Common myeloid progenitor, CD34-positive (primary cell): ENCODE results near the gene GABRG3.

Experiments used
- CTCF ChIA-PET: fragments of 350-600 bp; sonication (Branson Sonifier 250); formaldehyde crosslinking; loops from one replicate; lab custom pipeline; 2021; ENCODE audit warnings: antibody characterized with exemption; lab: Charles Lee
- POLR2A ChIA-PET: fragments of 350-600 bp; sonication (Branson Sonifier 250); formaldehyde crosslinking; loops from one replicate; lab custom pipeline; 2021; ENCODE audit warnings: antibody characterized with exemption; lab: Charles Lee
- DNase-seq, 3 donors: peaks; one replicate each; pipeline versions ENCODE4 v3.0.0 to v3.0.0-alpha.2; 2013
- H3K27ac ChIP-seq, 2 experiments: 1 replicate in 1 of 2; 2 replicates in 1 of 2; pipeline ENCODE4 v1.7.0; 2013; ENCODE audit warnings: inconsistent platforms in 2 of 2, low read length in 2 of 2, mild to moderate bottlenecking in 2 of 2, low read depth in 1 of 2, moderate library complexity in 1 of 2; ENCODE audit not compliant: severe bottlenecking in 2 of 2, insufficient read depth in 1 of 2, poor library complexity in 1 of 2
- H3K27me3 ChIP-seq, 5 experiments: replicated peaks in 2 of 5; 1 replicate in 3 of 5; 2 replicates in 2 of 5; pipeline versions ENCODE4 v1.6.1 to v1.7.0; 2013; ENCODE audit warnings: low read length in 4 of 5, mild to moderate bottlenecking in 2 of 5, moderate library complexity in 2 of 5, inconsistent platforms in 1 of 5; ENCODE audit not compliant: insufficient read depth in 5 of 5, control insufficient read depth in 4 of 5
- H3K36me3 ChIP-seq, 4 experiments: 1 replicate in 2 of 4; 2 replicates in 2 of 4; pipeline versions ENCODE4 v1.6.1 to v1.7.0; 2013; ENCODE audit warnings: low read length in 3 of 4, control low read depth in 1 of 4, mild to moderate bottlenecking in 1 of 4; ENCODE audit not compliant: control insufficient read depth in 4 of 4, insufficient read depth in 4 of 4
- H3K4me1 ChIP-seq, 4 experiments: 1 replicate in 3 of 4; 2 replicates in 1 of 4; pipeline versions ENCODE4 v1.6.1 to v1.7.1; 2013; ENCODE audit warnings: low read length in 3 of 4, mild to moderate bottlenecking in 3 of 4, control low read depth in 1 of 4, inconsistent platforms in 1 of 4, moderate library complexity in 1 of 4; ENCODE audit not compliant: control insufficient read depth in 4 of 4, insufficient read depth in 4 of 4; ENCODE audit errors: control extremely low read depth in 1 of 4
- H3K4me3 ChIP-seq, 7 experiments: 1 replicate in 4 of 7; 2 replicates in 3 of 7; pipeline versions ENCODE4 v1.5.1 to v1.7.0; 2013; ENCODE audit warnings: mild to moderate bottlenecking in 7 of 7, low read length in 6 of 7, moderate library complexity in 6 of 7, inconsistent platforms in 2 of 7, low read depth in 2 of 7, control low read depth in 1 of 7; ENCODE audit not compliant: insufficient read depth in 4 of 7, control insufficient read depth in 1 of 7; ENCODE audit errors: extremely low read depth in 1 of 7
- H3K9me3 ChIP-seq, 5 experiments: 1 replicate in 4 of 5; 2 replicates in 1 of 5; pipeline versions ENCODE4 v1.6.1 to v1.7.1; 2013; ENCODE audit warnings: low read length in 4 of 5, mild to moderate bottlenecking in 2 of 5, inconsistent platforms in 1 of 5, low read depth in 1 of 5, moderate library complexity in 1 of 5; ENCODE audit not compliant: control insufficient read depth in 4 of 5, insufficient read depth in 2 of 5; ENCODE audit errors: control extremely low read depth in 1 of 5
- WGBS: methylation state at CpG from one replicate; pipeline ENCODE4 v1.1.5; 2013; ENCODE audit not compliant: insufficient coverage; 5-methylcytosine and 5-hydroxymethylcytosine counted together

The GABRG3 gene

GRCh38 chr15:27111323-27111722 is 140.3 kb downstream of the GABRG3 start:
- no peak overlapping the region for H3K27ac ChIP-seq
- H3K9me3 ChIP-seq = no peaks in the 10 kb centered on the region
- H3K36me3 ChIP-seq = no peaks in the 10 kb centered on the region
- ChIA-PET POLR2A (no interaction called here), CTCF (no interaction called here)
- H3K4me1 ChIP-seq = no peaks in the 10 kb centered on the region
- no peaks in the 10 kb centered on the region for H3K27me3 ChIP-seq
- WGBS = 100% methylated on average over 1 of the region's 4 CpGs
- DNase-seq = no peak
- H3K4me3 ChIP-seq = no peak overlapping the region

GRCh38 chr15:27114473-27114872 is 143.5 kb downstream of the GABRG3 start:
- no peak overlapping the region for H3K27ac ChIP-seq
- no peak overlapping the region for H3K4me3 ChIP-seq
- H3K9me3 ChIP-seq = no peaks in the 10 kb centered on the region
- CTCF ChIA-PET = no interaction called here
- no peaks in the 10 kb centered on the region for H3K4me1 ChIP-seq
- no peaks in the 10 kb centered on the region for H3K36me3 ChIP-seq
- POLR2A ChIA-PET = no interaction called here
- H3K27me3 ChIP-seq = no peaks in the 10 kb centered on the region
- no CpG with 5 or more reads among the region's 1 CpG for WGBS
- no peak for DNase-seq

GRCh38 chr15:27119695-27120266 is 148.8 kb downstream of the GABRG3 start:
- H3K9me3 ChIP-seq = peaks cover 0 to 1% (median 0%) of the 10 kb centered on the region in 5 experiments
- H3K4me1 ChIP-seq = no peaks in the 10 kb centered on the region
- ChIA-PET CTCF (no interaction called here), POLR2A (no interaction called here)
- DNase-seq = no peak
- H3K27ac ChIP-seq = no peak overlapping the region
- WGBS = 73% methylated on average over 5 of the region's 5 CpGs
- H3K4me3 ChIP-seq = no peak overlapping the region
- H3K36me3 ChIP-seq = no peaks in the 10 kb centered on the region
- no peaks in the 10 kb centered on the region for H3K27me3 ChIP-seq

GRCh38 chr15:27121672-27122071 is 150.7 kb downstream of the GABRG3 start:
- Histone ChIP-seq H3K27ac (no peak overlapping the region), H3K9me3 (peaks cover 0 to 1% (median 0%) of the 10 kb centered on the region in 5 experiments), H3K4me3 (no peak overlapping the region), H3K27me3 (no peaks in the 10 kb centered on the region), H3K36me3 (no peaks in the 10 kb centered on the region), H3K4me1 (no peaks in the 10 kb centered on the region)
- no CpG with 5 or more reads among the region's 2 CpGs for WGBS
- DNase-seq = no peak
- POLR2A ChIA-PET = no interaction called here
- CTCF ChIA-PET = no interaction called here

- DNase-seq = no peak
- no peaks in the 10 kb centered on the region for H3K36me3 ChIP-seq
- H3K27ac ChIP-seq = no peak overlapping the region
- H3K9me3 ChIP-seq = peaks cover 0 to 4% (median 0%) of the 10 kb centered on the region in 5 experiments
- POLR2A ChIA-PET = no interaction called here
- H3K4me3 ChIP-seq = no peak overlapping the region
- H3K27me3 ChIP-seq = no peaks in the 10 kb centered on the region
- CTCF ChIA-PET = no interaction called here
- no peaks in the 10 kb centered on the region for H3K4me1 ChIP-seq
- WGBS = 97% methylated on average over 6 of the region's 6 CpGs
Measured at GRCh38 chr15:27123291-27123690, 152.3 kb downstream of the GABRG3 start.

GRCh38 chr15:27123808-27124207 is 152.8 kb downstream of the GABRG3 start:
- POLR2A ChIA-PET = no interaction called here
- CTCF ChIA-PET = no interaction called here
- DNase-seq = no peak
- Histone ChIP-seq H3K36me3 (no peaks in the 10 kb centered on the region), H3K4me1 (no peaks in the 10 kb centered on the region), H3K4me3 (no peak overlapping the region), H3K27me3 (no peaks in the 10 kb centered on the region), H3K9me3 (peaks cover 0 to 4% (median 0%) of the 10 kb centered on the region in 5 experiments), H3K27ac (no peak overlapping the region)
- 100% methylated on average over 4 of the region's 7 CpGs for WGBS

GRCh38 chr15:27124287-27124871 is 153.4 kb downstream of the GABRG3 start:
- no peak for DNase-seq
- POLR2A ChIA-PET = no interaction called here
- Histone ChIP-seq H3K4me1 (no peaks in the 10 kb centered on the region), H3K36me3 (no peaks in the 10 kb centered on the region), H3K27me3 (no peaks in the 10 kb centered on the region), H3K27ac (no peak overlapping the region), H3K4me3 (no peak overlapping the region), H3K9me3 (peaks cover 0 to 4% (median 0%) of the 10 kb centered on the region in 5 experiments)
- CTCF ChIA-PET = no interaction called here
- 85% methylated on average over 4 of the region's 4 CpGs for WGBS
